H9 (cell line): ENCODE results near the gene TNS2. TPM values are rescaled to one million over a fixed set of nuclear protein-coding genes. Genes with fewer than 3 reads are reported as not detected.

Experiments
- DNase-seq: peaks from one replicate; pipeline ENCODE4 v3.0.0-alpha.2; 2017
- H2AFZ ChIP-seq: one replicate; pipeline ENCODE4 v1.6.1; 2013; ENCODE audit warnings: mild to moderate bottlenecking, low read length, control low read depth, moderate library complexity
- H2AK5ac ChIP-seq: 2 replicates; pipeline ENCODE4 v1.6.1; 2013; ENCODE audit warnings: low read length, control low read depth, mixed read lengths; ENCODE audit not compliant: insufficient read length
- H2BK120ac ChIP-seq: one replicate; pipeline ENCODE4 v1.6.1; 2013; ENCODE audit warnings: low read depth, mild to moderate bottlenecking, low read length, control low read depth, inconsistent platforms; ENCODE audit not compliant: poor library complexity, severe bottlenecking
- H2BK12ac ChIP-seq: 2 replicates; pipeline ENCODE4 v1.6.1; 2013; ENCODE audit warnings: low read length, control low read depth, mixed read lengths, low read depth; ENCODE audit not compliant: insufficient read length
- H2BK15ac ChIP-seq: 2 replicates; pipeline ENCODE4 v1.6.1; 2013; ENCODE audit warnings: low read depth, low read length, control low read depth
- H2BK20ac ChIP-seq: one replicate; pipeline ENCODE4 v1.6.1; 2013; ENCODE audit warnings: low read depth, mild to moderate bottlenecking, low read length, control low read depth, inconsistent platforms; ENCODE audit not compliant: poor library complexity, severe bottlenecking
- H2BK5ac ChIP-seq: 2 replicates; pipeline ENCODE4 v1.6.1; 2013; ENCODE audit warnings: low read length, control low read depth, mixed read lengths; ENCODE audit not compliant: insufficient read length
- H3K14ac ChIP-seq: 2 replicates; pipeline ENCODE4 v1.6.1; 2013; ENCODE audit warnings: low read length, control low read depth; ENCODE audit not compliant: insufficient read depth
- H3K18ac ChIP-seq: 2 replicates; pipeline ENCODE4 v1.6.1; 2013; ENCODE audit warnings: low read depth, mild to moderate bottlenecking, mixed read lengths, low read length, control low read depth; ENCODE audit not compliant: insufficient read length
- H3K23ac ChIP-seq: 2 replicates; pipeline ENCODE4 v1.6.1; 2013; ENCODE audit warnings: low read length, control low read depth, mixed read lengths, low read depth; ENCODE audit not compliant: insufficient read length
- H3K23me2 ChIP-seq: 2 replicates; pipeline ENCODE4 v1.6.1; 2013; ENCODE audit warnings: low read depth, mild to moderate bottlenecking, mixed read lengths, low read length, control low read depth; ENCODE audit not compliant: insufficient read length, poor library complexity, severe bottlenecking
- H3K27ac ChIP-seq: 2 replicates; pipeline ENCODE4 v1.5.1; 2013; ENCODE audit warnings: low read length, control low read depth, mixed read lengths, low read depth; ENCODE audit not compliant: insufficient read length
- H3K27me3 ChIP-seq: 2 replicates; pipeline ENCODE4 v1.6.1; 2013; ENCODE audit warnings: low read length, control low read depth, inconsistent platforms; ENCODE audit not compliant: insufficient read depth
- H3K4ac ChIP-seq: 2 replicates; pipeline ENCODE4 v1.6.1; 2013; ENCODE audit warnings: low read depth, mild to moderate bottlenecking, control low read depth, inconsistent platforms, low read length, moderate library complexity
- H3K4me1 ChIP-seq: 2 replicates; pipeline ENCODE4 v1.6.1; 2013; ENCODE audit warnings: low read length, control low read depth, inconsistent platforms; ENCODE audit not compliant: insufficient read depth
- H3K4me2 ChIP-seq: 2 replicates; pipeline ENCODE4 v1.6.1; 2013; ENCODE audit warnings: low read length, control low read depth, mixed read lengths; ENCODE audit not compliant: insufficient read length, insufficient read depth
- H3K56ac ChIP-seq: 2 replicates; pipeline ENCODE4 v1.6.1; 2013; ENCODE audit warnings: low read depth, mild to moderate bottlenecking, mixed read lengths, low read length, control low read depth; ENCODE audit not compliant: insufficient read length
- H3K79me1 ChIP-seq: 2 replicates; pipeline ENCODE4 v1.6.1; 2013; ENCODE audit warnings: low read depth, mild to moderate bottlenecking, moderate library complexity, low read length, control low read depth, inconsistent platforms; ENCODE audit not compliant: insufficient read depth, poor library complexity, severe bottlenecking
- H3K79me2 ChIP-seq: 2 replicates; pipeline ENCODE4 v1.6.1; 2013; ENCODE audit warnings: low read length, control low read depth, inconsistent platforms; ENCODE audit not compliant: insufficient read depth
- H3K9ac ChIP-seq: 2 replicates; pipeline ENCODE4 v1.6.1; 2013; ENCODE audit warnings: low read length, control low read depth, mixed read lengths; ENCODE audit not compliant: insufficient read length; ENCODE audit errors: extremely low read depth
- H3K9me3 ChIP-seq: one replicate; pipeline ENCODE4 v1.6.1; 2013; ENCODE audit warnings: low read depth, low read length, inconsistent platforms; ENCODE audit not compliant: control insufficient read depth
- H3T11ph ChIP-seq: one replicate; pipeline ENCODE4 v1.6.1; 2013; ENCODE audit warnings: mild to moderate bottlenecking, low read length, control low read depth, inconsistent platforms
- H4K20me1 ChIP-seq: one replicate; pipeline ENCODE4 v1.6.1; 2013; ENCODE audit not compliant: control insufficient read depth, insufficient read length, insufficient read depth
- H4K5ac ChIP-seq: 2 replicates; pipeline ENCODE4 v1.6.1; 2013; ENCODE audit warnings: low read depth, mild to moderate bottlenecking, mixed read lengths, low read length, control low read depth; ENCODE audit not compliant: insufficient read length
- H4K8ac ChIP-seq: replicated peaks from 2 replicates; pipeline ENCODE4 v1.6.1; 2013; ENCODE audit warnings: low read length, control low read depth, mixed read lengths, low read depth; ENCODE audit not compliant: insufficient read length
- H4K91ac ChIP-seq: 2 replicates; pipeline ENCODE4 v1.6.1; 2013; ENCODE audit warnings: low read depth, mild to moderate bottlenecking, moderate library complexity, mixed read lengths, low read length, control low read depth; ENCODE audit not compliant: insufficient read length
- H3K27ac Mint-ChIP-seq, 3 experiments: 2 replicates in 2 of 3; 3 replicates in 1 of 3; pipeline ENCODE4 v1.8.0; 2020 to 2021; ENCODE audit warnings: mixed read lengths in 3 of 3, mild to moderate bottlenecking in 1 of 3, moderate library complexity in 1 of 3
- H3K27me3 Mint-ChIP-seq: 2 replicates; pipeline ENCODE4 v1.8.0; 2021; ENCODE audit warnings: low read depth, mild to moderate bottlenecking, moderate library complexity, mixed read lengths
- H3K36me3 Mint-ChIP-seq, 3 experiments: 2 replicates in 2 of 3; 3 replicates in 1 of 3; pipeline ENCODE4 v1.8.0; 2020 to 2021; ENCODE audit warnings: low read depth in 3 of 3, mixed read lengths in 3 of 3; ENCODE audit not compliant: insufficient read depth in 1 of 3
- H3K4me1 Mint-ChIP-seq, 2 experiments: 2 replicates each; pipeline ENCODE4 v1.8.0; 2020; ENCODE audit warnings: mixed read lengths in 2 of 2
- H3K4me3 Mint-ChIP-seq, 2 experiments: 2 replicates in 1 of 2; 3 replicates in 1 of 2; pipeline ENCODE4 v1.8.0; 2020 to 2021; ENCODE audit warnings: mild to moderate bottlenecking in 2 of 2, mixed read lengths in 2 of 2, moderate library complexity in 1 of 2
- H3K9me3 Mint-ChIP-seq, 2 experiments: 2 replicates in 1 of 2; 3 replicates in 1 of 2; pipeline ENCODE4 v1.8.0; 2020; ENCODE audit warnings: mild to moderate bottlenecking in 2 of 2, mixed read lengths in 2 of 2, moderate library complexity in 1 of 2
- WGBS: extraction: QIAGEN DNeasy Blood & Tissue Kit; methylation state at CpG from one replicate; pipeline ENCODE4 v1.1.7; 2013; ENCODE audit warnings: missing lambda C conversion rate, low lambda C conversion rate, mixed read lengths; ENCODE audit not compliant: insufficient read length; ENCODE audit errors: extremely low coverage; 5-methylcytosine and 5-hydroxymethylcytosine counted together
- total RNA-seq: library from RNA; stranded (reverse); gene quantifications from 2 replicates; pipeline ENCODE4 v1.2.1, GENCODE V29; 2021
- TF ChIP-seq, protein P1 (sequence below): fragments of 200-600 bp; sonication (generic); conservative IDR thresholded peaks from 3 replicates; pipeline ENCODE4 v1.8.0; 2021; ENCODE audit warnings: antibody characterized with exemption, mild to moderate bottlenecking

TNS2 gene
- total RNA-seq, 1 experiment from 2014 or later = 4.5 TPM

DNA sequence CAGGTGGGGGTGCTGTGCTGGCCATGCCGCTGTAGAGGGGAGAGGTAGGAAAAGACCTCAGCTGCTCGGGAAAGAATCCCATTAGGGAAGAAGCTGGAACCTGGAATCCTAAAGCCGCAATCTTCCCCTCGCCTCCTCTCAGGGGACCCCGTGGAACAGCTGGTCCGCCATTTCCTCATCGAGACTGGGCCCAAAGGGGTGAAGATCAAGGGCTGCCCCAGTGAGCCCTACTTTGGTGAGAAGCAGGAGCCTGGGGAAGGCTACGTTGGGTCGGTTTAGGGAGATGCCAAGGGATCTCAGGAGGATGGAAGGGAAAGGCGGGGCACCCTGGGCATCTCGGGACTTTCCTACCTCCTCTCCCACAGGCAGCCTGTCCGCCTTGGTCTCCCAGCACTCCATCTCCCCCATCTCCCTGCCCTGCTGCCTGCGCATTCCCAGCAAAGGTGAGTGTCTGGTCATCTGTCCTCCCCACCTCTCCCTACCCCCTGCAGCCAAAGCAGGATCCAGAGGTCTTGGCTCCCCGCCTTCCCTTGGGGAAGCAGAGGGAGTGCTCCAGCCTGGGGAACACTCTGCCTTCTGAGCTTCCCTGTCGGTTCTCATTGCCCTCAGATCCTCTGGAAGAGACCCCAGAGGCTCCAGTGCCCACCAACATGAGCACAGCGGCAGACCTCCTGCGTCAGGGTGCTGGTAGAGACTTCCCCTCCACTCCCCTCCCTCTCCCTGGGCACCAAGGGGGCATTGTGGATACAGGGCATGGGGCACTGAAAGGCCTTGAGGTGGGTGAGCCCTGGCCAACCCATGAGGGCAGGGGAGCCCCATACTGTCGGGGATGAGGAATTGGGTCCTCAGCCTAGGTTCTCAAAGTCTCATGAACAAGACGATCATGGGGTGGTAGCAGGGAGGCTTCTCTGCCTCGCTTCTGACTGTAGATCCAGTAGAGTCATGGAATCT lies 12.4 kb downstream of the TNS2 start:
- H3K23ac ChIP-seq = no peak overlapping the region

More for the DNA sequence above, 12.4 kb downstream of the TNS2 start:
- Histone ChIP-seq H3K4me2 (no peak overlapping the region), H3K27ac (no peak overlapping the region), H4K8ac (no peak overlapping the region), H4K20me1 (no peaks in the 10 kb centered on the region), H3K79me2 (no peaks in the 10 kb centered on the region), H3K18ac (no peak overlapping the region), H2BK5ac (no peak overlapping the region), H4K5ac (no peak overlapping the region), H3K9ac (no peak overlapping the region), H3K56ac (no peak overlapping the region), H2BK20ac (no peak overlapping the region), H3K27me3 (peaks cover 2% of the 10 kb centered on the region; the same call in 1 of the 2 replicates), H3K23me2 (no peaks in the 10 kb centered on the region), H2BK120ac (no peak overlapping the region), H3K4me1 (no peaks in the 10 kb centered on the region), H2BK15ac (no peak overlapping the region), H3K9me3 (no peaks in the 10 kb centered on the region), H2AFZ (no peak overlapping the region), H3T11ph (no peak overlapping the region), H2AK5ac (no peak overlapping the region), H3K4ac (no peak overlapping the region), H3K14ac (no peak overlapping the region), H3K79me1 (no peaks in the 10 kb centered on the region), H2BK12ac (no peak overlapping the region), H4K91ac (no peak overlapping the region)
- Mint-ChIP-seq H3K27ac (no peak overlapping the region; a peak in 1 of 7 replicates), H3K36me3 (peaks cover 2 to 8% (median 4%) of the 10 kb centered on the region in 3 experiments; a peak in 4 of 7 replicates), H3K9me3 (no peaks in the 10 kb centered on the region), H3K4me1 (peaks cover 8 to 12% of the 10 kb centered on the region in 2 experiments), H3K4me3 (no peak overlapping the region), H3K27me3 (peaks cover 39% of the 10 kb centered on the region)
- TF ChIP-seq, protein P1, sequence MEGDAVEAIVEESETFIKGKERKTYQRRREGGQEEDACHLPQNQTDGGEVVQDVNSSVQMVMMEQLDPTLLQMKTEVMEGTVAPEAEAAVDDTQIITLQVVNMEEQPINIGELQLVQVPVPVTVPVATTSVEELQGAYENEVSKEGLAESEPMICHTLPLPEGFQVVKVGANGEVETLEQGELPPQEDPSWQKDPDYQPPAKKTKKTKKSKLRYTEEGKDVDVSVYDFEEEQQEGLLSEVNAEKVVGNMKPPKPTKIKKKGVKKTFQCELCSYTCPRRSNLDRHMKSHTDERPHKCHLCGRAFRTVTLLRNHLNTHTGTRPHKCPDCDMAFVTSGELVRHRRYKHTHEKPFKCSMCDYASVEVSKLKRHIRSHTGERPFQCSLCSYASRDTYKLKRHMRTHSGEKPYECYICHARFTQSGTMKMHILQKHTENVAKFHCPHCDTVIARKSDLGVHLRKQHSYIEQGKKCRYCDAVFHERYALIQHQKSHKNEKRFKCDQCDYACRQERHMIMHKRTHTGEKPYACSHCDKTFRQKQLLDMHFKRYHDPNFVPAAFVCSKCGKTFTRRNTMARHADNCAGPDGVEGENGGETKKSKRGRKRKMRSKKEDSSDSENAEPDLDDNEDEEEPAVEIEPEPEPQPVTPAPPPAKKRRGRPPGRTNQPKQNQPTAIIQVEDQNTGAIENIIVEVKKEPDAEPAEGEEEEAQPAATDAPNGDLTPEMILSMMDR = no peak
- no peak for DNase-seq
- WGBS = no CpG with 5 or more reads among the region's 20 CpGs
